Breast epithelium (tissue), 3 donors: ENCODE data around the gene ZNF783.

Source experiments
- POLR2AphosphoS5 ChIP-seq, 3 donors: sonication (generic); formaldehyde crosslinking; IDR thresholded peaks; one replicate each; pipeline ENCODE4 v1.6.1; 2017; ENCODE audit warnings: antibody characterized with exemption in 3 of 3
- TF ChIP-seq, protein P1 (sequence below), 3 donors: fragments of 450-650 bp; IDR thresholded peaks; one replicate each; pipeline ENCODE4 v1.5.1; 2016 to 2017; ENCODE audit warnings: antibody characterized with exemption in 3 of 3, mild to moderate bottlenecking in 3 of 3, moderate library complexity in 3 of 3

DNA sequence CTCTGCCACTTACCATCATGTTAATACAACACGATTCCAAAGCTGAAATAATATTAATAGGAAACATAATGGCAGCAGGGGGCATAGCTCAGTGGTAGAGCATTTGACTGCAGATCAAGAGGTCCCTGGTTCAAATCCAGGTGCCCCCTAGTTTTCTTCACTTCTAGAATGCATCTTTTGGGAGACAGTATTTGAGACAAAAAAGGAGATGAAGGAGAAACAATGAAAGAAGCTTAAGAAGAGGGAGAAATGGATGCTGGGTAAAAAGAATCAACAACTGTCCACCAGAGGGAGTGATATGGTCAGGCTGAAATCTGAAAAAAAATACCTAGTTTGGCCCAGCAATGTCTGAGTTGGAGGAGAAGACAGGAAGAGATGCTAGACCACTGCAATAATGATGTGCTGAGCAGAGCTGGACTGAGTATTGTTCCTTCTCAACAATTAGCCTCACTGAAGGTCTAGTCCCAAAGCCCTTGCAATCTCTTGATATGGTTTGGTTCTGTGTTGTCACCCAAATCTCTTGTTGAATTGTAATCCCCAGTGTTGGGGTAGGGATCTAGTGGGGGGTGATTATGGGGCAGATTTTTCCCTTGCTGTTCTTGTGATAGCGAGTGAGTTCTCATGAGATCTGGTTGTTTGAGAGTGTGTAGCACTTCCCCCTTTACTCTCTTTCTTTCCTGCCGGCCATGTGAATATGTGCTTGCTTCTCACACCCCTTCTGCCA, 48.3 kb downstream of the ZNF783 start:
- TF ChIP-seq POLR2AphosphoS5 (IDR thresholded peaks at IDR 0.05): no peak
- TF ChIP-seq, protein P1, sequence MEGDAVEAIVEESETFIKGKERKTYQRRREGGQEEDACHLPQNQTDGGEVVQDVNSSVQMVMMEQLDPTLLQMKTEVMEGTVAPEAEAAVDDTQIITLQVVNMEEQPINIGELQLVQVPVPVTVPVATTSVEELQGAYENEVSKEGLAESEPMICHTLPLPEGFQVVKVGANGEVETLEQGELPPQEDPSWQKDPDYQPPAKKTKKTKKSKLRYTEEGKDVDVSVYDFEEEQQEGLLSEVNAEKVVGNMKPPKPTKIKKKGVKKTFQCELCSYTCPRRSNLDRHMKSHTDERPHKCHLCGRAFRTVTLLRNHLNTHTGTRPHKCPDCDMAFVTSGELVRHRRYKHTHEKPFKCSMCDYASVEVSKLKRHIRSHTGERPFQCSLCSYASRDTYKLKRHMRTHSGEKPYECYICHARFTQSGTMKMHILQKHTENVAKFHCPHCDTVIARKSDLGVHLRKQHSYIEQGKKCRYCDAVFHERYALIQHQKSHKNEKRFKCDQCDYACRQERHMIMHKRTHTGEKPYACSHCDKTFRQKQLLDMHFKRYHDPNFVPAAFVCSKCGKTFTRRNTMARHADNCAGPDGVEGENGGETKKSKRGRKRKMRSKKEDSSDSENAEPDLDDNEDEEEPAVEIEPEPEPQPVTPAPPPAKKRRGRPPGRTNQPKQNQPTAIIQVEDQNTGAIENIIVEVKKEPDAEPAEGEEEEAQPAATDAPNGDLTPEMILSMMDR (IDR thresholded peaks at IDR 0.05): peak in 2 of 3 donors; percentile 40 to 66
